HG03175 (cell line): ENCODE measurements around the gene MRPS18A.
"Not testable (repeated sequence)": the region's sequence is repeated elsewhere in the genome, so short reads cannot be mapped to it uniquely, and the experiment has no call there.

Experiments used
- ATAC-seq: cut with Tn5 transposase; IDR thresholded peaks from one replicate; pipeline ENCODE4 v1.9.1; 2021; ENCODE audit warnings: mild to moderate bottlenecking, moderate library complexity; ENCODE audit not compliant: unreplicated experiment

The MRPS18A gene

GRCh38 chr6:43671801-43672690, 15.5 kb downstream of the MRPS18A start:
- ATAC-seq = no peak

GRCh38 chr6:43671011-43671800, 16.4 kb downstream of the MRPS18A start:
- no peak for ATAC-seq

GRCh38 chr6:43670623-43670986, 17.0 kb downstream of the MRPS18A start:
- ATAC-seq = no peak

- ATAC-seq = no peak
These were observed 17.5 kb downstream of the MRPS18A start for GRCh38 chr6:43669922-43670622.

GRCh38 chr6:43669050-43669921, 18.3 kb downstream of the MRPS18A start:
- no peak for ATAC-seq

GRCh38 chr6:43668151-43669028, 19.2 kb downstream of the MRPS18A start:
- ATAC-seq = peak; percentile 55

GRCh38 chr6:43667245-43668150, 20.1 kb downstream of the MRPS18A start:
- ATAC-seq = peak; percentile 37

GRCh38 chr6:43666196-43666920, 21.2 kb downstream of the MRPS18A start:
- no peak for ATAC-seq

GRCh38 chr6:43665376-43665775, 22.2 kb downstream of the MRPS18A start:
- no peak for ATAC-seq

- not testable (repeated sequence) for ATAC-seq
These were observed 24.6 kb downstream of the MRPS18A start for GRCh38 chr6:43662948-43663347.

- ATAC-seq = no peak
These were observed 29.4 kb downstream of the MRPS18A start for GRCh38 chr6:43658161-43658560.

GRCh38 chr6:43657221-43657802, 30.3 kb downstream of the MRPS18A start:
- no peak for ATAC-seq

- not testable (repeated sequence) for ATAC-seq
These were observed 34.8 kb downstream of the MRPS18A start for GRCh38 chr6:43652822-43653221.

GRCh38 chr6:43648248-43648647, 39.3 kb downstream of the MRPS18A start:
- no peak for ATAC-seq

- no peak for ATAC-seq
These were observed 40.0 kb downstream of the MRPS18A start for GRCh38 chr6:43647613-43648012.

GRCh38 chr6:43645613-43645964, 42.0 kb downstream of the MRPS18A start:
- ATAC-seq = no peak

- ATAC-seq = peak; percentile 60
These were observed 42.5 kb downstream of the MRPS18A start, which contains the start of gene RSPH9 for GRCh38 chr6:43644940-43645612. Gene RSPH9, plus strand, starts transcription at chr6:43645036. Its CDS starts 63 bp downstream, at chr6:43645099.
